GM19397 (cell line): ENCODE measurements around the gene POU2F2.

Source experiments
- ATAC-seq: cut with Tn5 transposase; IDR thresholded peaks from one replicate; pipeline ENCODE4 v1.9.1; 2021; ENCODE audit warnings: mild to moderate bottlenecking, moderate library complexity; ENCODE audit not compliant: unreplicated experiment

The POU2F2 gene

GRCh38 chr19:42129399-42130253 is 2.6 kb downstream of the POU2F2 start:
- ATAC-seq = peak; percentile 52

GRCh38 chr19:42126574-42126973 is 5.7 kb downstream of the POU2F2 start:
- no peak for ATAC-seq

GRCh38 chr19:42125536-42125935 is 6.7 kb downstream of the POU2F2 start:
- ATAC-seq = no peak

GRCh38 chr19:42124386-42124901 is 7.8 kb downstream of the POU2F2 start:
- no peak for ATAC-seq

- no peak for ATAC-seq
These were observed 8.5 kb downstream of the POU2F2 start for GRCh38 chr19:42123765-42124164.

GRCh38 chr19:42122691-42123607 is 9.3 kb downstream of the POU2F2 start:
- peak; percentile 45 for ATAC-seq

GRCh38 chr19:42121656-42122069 is 10.6 kb downstream of the POU2F2 start:
- no peak for ATAC-seq

GRCh38 chr19:42121036-42121621 is 11.1 kb downstream of the POU2F2 start:
- no peak for ATAC-seq

GRCh38 chr19:42120276-42120980 is 11.8 kb downstream of the POU2F2 start:
- ATAC-seq = no peak

- no peak for ATAC-seq
These were observed 15.2 kb downstream of the POU2F2 start for GRCh38 chr19:42117076-42117475.

- ATAC-seq = no peak
These were observed 15.8 kb downstream of the POU2F2 start for GRCh38 chr19:42116308-42117075.

GRCh38 chr19:42115705-42116104 is 16.5 kb downstream of the POU2F2 start:
- no peak for ATAC-seq

GRCh38 chr19:42115219-42115618 is 17.0 kb downstream of the POU2F2 start:
- ATAC-seq = no peak

- peak; percentile 66 for ATAC-seq
These were observed 17.8 kb downstream of the POU2F2 start for GRCh38 chr19:42114412-42114811.

- peak; percentile 58 for ATAC-seq
These were observed 18.5 kb downstream of the POU2F2 start for GRCh38 chr19:42113641-42114348.

- ATAC-seq = no peak
These were observed 20.4 kb downstream of the POU2F2 start for GRCh38 chr19:42111811-42112210.

- no peak for ATAC-seq
These were observed 20.9 kb downstream of the POU2F2 start for GRCh38 chr19:42111384-42111783.

GRCh38 chr19:42110658-42111057 is 21.6 kb downstream of the POU2F2 start:
- ATAC-seq = no peak

GRCh38 chr19:42109896-42110295 is 22.4 kb downstream of the POU2F2 start:
- ATAC-seq = no peak
